Measurements from ENCODE around the gene DIP2C. TPM values are rescaled to one million over a fixed set of nuclear protein-coding genes. Genes with fewer than 3 reads are reported as not detected.

DIP2C gene
- total RNA-seq, 2 experiments from 2014 or later, result 0.22 to 0.54 TPM

DNA sequence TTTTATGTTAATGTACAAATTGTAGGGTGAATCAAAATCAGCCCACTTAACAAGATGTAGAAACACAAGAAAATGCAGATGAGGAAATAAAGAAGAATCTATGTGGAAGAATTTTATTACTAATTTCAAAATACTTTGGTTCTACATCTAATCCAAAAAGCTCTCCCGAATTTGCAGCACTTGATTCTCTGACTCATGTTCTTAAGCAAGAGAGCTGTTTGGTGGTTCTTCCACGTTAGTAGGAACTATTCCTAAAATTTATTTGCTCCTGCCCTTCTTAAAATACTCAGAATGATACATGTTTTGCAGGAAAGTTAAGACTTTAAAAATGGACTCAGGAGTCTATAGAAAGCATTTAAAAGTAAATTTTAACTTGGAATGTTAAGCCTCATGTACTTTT is 462.5 kb downstream of the DIP2C start:
- no peak for DNase-seq
- Mint-ChIP-seq H3K9me3 (no peaks in the 10 kb centered on the region), H3K36me3 (peaks cover 2% of the 10 kb centered on the region), H3K27ac (no peak overlapping the region), H3K4me1 (peaks cover 12% of the 10 kb centered on the region), H3K27me3 (no peaks in the 10 kb centered on the region), H3K4me3 (no peak overlapping the region)

DNA sequence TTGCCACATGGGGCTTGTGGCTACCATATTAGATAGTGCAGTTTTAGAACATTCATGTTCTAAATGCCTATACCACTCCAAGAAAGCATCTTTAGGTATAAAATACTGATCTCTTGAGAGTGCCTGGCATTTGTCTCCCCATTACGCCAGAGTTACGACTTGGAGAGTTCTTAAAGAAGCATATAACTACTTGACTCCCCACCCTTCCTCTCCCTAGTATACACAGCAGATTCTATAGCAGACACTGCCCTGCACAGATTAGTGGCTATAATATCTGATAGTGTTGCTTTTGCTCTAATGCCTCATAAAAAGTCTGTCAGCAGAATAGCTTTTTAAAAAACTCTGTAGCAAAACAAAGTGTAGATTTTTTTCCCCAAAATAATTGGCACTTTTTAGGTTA is 463.4 kb downstream of the DIP2C start:
- no peak overlapping the region for H3K4me3 Mint-ChIP-seq
- DNase-seq, result no peak

DNA sequence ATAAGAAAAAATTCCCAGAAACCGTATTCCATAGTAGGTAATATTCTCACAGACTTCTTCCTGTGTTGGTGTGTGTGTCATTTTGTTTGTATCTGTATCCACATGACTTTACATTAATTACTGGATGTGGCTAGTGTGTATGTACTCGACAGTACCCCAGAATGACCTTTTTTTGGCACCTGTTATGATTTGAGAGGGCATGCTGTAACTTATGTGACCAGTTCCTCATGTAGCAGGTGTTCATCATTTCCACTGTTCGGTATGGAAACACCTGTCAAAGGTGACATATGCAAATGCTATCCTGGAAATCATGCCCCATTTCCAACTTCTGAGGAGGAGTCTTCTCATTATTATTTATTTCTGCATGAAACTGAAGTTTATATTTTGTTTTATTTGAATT is 464.9 kb downstream of the DIP2C start:
- Mint-ChIP-seq H3K9me3 (no peaks in the 10 kb centered on the region), H3K27ac (no peak overlapping the region), H3K4me1 (peaks cover 26% of the 10 kb centered on the region), H3K27me3 (no peaks in the 10 kb centered on the region), H3K36me3 (peaks cover 5% of the 10 kb centered on the region), H3K4me3 (no peak overlapping the region)
- no peak for DNase-seq

More for the DNA sequence above, 463.4 kb downstream of the DIP2C start:
- H3K4me1 Mint-ChIP-seq, result peaks cover 15% of the 10 kb centered on the region
- H3K36me3 Mint-ChIP-seq, result peaks cover 5% of the 10 kb centered on the region
- no peak overlapping the region for H3K27ac Mint-ChIP-seq
- no peaks in the 10 kb centered on the region for H3K9me3 Mint-ChIP-seq
- H3K27me3 Mint-ChIP-seq, result no peaks in the 10 kb centered on the region

Other genes with a start within 250 kb of the DIP2C start
- 100 to 1,000 TPM; 106 to 114 TPM for gene LARP4B, start 242.0 kb upstream of the DIP2C start, total RNA-seq